Measurements from ENCODE around the gene ZNF385D.
A peak's percentile ranks its signal among the peaks of the same experiment; 100 is the strongest.

Gene ZNF385D

GRCh38 chr3:21592828-21593227 lies 158.2 kb downstream of the ZNF385D start:
- no peak for DNase-seq (ENCODE audit: low read depth)
- no peak overlapping the region for H3K4me3 ChIP-seq (ENCODE audit: low read length)
- TF ChIP-seq, protein P1, sequence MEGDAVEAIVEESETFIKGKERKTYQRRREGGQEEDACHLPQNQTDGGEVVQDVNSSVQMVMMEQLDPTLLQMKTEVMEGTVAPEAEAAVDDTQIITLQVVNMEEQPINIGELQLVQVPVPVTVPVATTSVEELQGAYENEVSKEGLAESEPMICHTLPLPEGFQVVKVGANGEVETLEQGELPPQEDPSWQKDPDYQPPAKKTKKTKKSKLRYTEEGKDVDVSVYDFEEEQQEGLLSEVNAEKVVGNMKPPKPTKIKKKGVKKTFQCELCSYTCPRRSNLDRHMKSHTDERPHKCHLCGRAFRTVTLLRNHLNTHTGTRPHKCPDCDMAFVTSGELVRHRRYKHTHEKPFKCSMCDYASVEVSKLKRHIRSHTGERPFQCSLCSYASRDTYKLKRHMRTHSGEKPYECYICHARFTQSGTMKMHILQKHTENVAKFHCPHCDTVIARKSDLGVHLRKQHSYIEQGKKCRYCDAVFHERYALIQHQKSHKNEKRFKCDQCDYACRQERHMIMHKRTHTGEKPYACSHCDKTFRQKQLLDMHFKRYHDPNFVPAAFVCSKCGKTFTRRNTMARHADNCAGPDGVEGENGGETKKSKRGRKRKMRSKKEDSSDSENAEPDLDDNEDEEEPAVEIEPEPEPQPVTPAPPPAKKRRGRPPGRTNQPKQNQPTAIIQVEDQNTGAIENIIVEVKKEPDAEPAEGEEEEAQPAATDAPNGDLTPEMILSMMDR (conservative IDR thresholded peaks at IDR 0.05; ENCODE audit: low read length) = no peak

- DNase-seq (ENCODE audit: low read depth) = no peak
- TF ChIP-seq, protein P1 (conservative IDR thresholded peaks at IDR 0.05; ENCODE audit: low read length) = no peak
- H3K4me3 ChIP-seq (ENCODE audit: low read length) = no peak overlapping the region
Measured at GRCh38 chr3:21587894-21588293, 163.1 kb downstream of the ZNF385D start.

DNA sequence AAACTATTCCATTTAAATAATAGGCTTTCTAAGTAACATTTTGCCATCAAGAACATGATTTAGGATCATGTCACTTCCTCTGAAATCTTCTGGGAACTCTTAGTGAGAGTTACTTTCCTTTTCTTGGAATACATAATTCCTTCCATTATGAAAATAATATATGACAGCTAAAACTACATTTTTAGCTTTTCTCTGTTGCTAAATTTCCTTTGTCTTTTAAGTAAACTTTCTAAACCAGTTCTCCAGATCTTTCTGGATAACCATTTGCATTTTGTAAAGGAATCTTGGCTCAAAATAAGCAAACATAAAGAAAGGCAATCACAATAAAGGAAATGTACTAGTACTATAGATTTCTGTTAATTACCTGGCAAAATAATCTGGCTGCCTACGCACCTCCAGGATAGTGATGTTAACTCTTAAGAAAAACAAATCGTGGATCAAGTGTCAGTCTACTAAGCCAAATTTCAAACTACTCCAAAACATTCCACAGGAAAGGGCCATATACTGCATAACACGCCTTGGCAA lies 165.7 kb downstream of the ZNF385D start:
- no peak for DNase-seq (ENCODE audit: low read depth)
- TF ChIP-seq, protein P1 (conservative IDR thresholded peaks at IDR 0.05; ENCODE audit: low read length) = no peak
- no peak overlapping the region for H3K4me3 ChIP-seq (ENCODE audit: low read length)

DNA sequence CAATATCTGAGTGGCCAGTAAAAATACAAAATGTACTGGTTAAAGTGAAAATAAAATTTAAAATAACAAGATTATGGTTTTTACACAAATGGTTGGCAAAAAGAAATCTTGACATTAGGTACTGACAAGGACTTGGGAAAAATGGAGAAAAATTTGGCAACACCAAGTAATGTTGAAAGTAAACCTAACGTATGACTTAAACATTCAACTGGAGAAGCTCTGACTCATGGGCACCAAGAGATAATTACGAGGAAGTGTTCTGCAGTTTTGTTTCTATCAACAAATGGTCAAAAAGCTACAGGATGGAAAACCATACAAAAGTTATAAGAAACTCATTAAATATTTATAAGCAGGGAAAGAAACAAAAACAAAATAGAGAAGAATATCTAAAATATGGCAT lies 177.7 kb downstream of the ZNF385D start:
- H3K4me3 ChIP-seq (ENCODE audit: low read length) = no peak overlapping the region
- DNase-seq (ENCODE audit: low read depth) = peak; percentile 33
- TF ChIP-seq, protein P1 (conservative IDR thresholded peaks at IDR 0.05; ENCODE audit: low read length) = no peak

DNA sequence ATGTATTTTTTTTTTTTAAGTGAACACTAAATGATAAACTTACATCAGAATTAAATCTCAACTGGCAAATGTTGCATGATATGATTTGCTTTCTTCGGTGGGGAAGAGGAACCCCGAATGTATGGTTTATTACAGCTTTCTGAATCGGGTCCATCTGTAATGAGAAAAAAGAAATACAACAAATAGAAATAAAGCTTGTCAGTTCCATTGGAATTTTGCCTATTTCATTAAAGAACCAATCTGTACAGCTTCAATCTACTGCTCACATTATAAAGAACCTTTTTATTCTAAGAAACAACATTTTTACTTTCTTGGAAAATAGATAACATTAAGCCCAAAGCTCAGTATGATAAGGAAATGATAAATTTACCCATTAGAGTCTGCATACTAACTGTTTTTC lies 186.5 kb downstream of the ZNF385D start:
- no peak overlapping the region for H3K4me3 ChIP-seq (ENCODE audit: low read length)
- DNase-seq (ENCODE audit: low read depth) = no peak
- TF ChIP-seq, protein P1 (conservative IDR thresholded peaks at IDR 0.05; ENCODE audit: low read length) = no peak

GRCh38 chr3:21562243-21562642 lies 188.8 kb downstream of the ZNF385D start:
- TF ChIP-seq, protein P1 (conservative IDR thresholded peaks at IDR 0.05; ENCODE audit: low read length) = no peak
- peak; percentile 25 for DNase-seq (ENCODE audit: low read depth)
- H3K4me3 ChIP-seq (ENCODE audit: low read length) = no peak overlapping the region

- TF ChIP-seq, protein P1 (conservative IDR thresholded peaks at IDR 0.05; ENCODE audit: low read length) = no peak
- DNase-seq (ENCODE audit: low read depth) = no peak
- H3K4me3 ChIP-seq (ENCODE audit: low read length) = no peak overlapping the region
Measured at GRCh38 chr3:21561472-21561871, 189.5 kb downstream of the ZNF385D start.

Data from AG10803 (cell line).